ENCODE results near the gene NXNL1. TPM values are rescaled to one million over a fixed set of nuclear protein-coding genes. Genes with fewer than 3 reads are reported as not detected.

NXNL1 gene
- total and polyA plus RNA-seq, 2 of the 13 experiments (the other 11 are each of a cell fraction or from before 2014, with no cell fraction given): not detected

DNA sequence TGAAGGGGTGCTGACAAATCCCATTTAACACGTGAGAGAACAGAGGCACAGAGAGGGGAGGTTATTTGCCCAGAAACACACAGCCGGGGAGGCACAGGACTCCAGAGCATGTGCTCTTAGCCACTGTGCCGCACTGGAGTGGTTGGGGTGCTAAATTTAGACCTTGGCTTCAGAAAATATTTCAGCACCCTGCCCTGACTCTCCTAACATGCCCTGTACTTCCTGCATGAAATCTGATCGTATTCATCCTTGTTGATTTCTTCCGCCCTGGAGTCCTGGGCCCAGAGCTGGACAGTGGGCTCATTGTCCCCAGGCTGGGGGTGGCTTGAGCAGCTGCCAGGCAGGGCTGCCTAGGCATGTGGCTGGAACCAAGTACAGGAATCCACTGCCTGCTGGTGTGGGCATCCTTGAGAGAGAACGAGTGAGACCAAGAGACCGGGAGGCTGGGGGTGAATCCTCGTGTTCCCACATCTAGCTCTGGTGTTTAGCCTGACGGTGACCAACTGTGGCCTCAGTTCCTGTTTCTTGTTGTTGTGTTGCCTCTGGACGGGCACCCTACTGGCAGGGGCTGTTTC is 14.9 kb upstream of the NXNL1 start (continued):
- TF ChIP-seq, protein P1, sequence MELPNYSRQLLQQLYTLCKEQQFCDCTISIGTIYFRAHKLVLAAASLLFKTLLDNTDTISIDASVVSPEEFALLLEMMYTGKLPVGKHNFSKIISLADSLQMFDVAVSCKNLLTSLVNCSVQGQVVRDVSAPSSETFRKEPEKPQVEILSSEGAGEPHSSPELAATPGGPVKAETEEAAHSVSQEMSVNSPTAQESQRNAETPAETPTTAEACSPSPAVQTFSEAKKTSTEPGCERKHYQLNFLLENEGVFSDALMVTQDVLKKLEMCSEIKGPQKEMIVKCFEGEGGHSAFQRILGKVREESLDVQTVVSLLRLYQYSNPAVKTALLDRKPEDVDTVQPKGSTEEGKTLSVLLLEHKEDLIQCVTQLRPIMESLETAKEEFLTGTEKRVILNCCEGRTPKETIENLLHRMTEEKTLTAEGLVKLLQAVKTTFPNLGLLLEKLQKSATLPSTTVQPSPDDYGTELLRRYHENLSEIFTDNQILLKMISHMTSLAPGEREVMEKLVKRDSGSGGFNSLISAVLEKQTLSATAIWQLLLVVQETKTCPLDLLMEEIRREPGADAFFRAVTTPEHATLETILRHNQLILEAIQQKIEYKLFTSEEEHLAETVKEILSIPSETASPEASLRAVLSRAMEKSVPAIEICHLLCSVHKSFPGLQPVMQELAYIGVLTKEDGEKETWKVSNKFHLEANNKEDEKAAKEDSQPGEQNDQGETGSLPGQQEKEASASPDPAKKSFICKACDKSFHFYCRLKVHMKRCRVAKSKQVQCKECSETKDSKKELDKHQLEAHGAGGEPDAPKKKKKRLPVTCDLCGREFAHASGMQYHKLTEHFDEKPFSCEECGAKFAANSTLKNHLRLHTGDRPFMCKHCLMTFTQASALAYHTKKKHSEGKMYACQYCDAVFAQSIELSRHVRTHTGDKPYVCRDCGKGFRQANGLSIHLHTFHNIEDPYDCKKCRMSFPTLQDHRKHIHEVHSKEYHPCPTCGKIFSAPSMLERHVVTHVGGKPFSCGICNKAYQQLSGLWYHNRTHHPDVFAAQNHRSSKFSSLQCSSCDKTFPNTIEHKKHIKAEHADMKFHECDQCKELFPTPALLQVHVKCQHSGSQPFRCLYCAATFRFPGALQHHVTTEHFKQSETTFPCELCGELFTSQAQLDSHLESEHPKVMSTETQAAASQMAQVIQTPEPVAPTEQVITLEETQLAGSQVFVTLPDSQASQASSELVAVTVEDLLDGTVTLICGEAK (IDR thresholded peaks at IDR 0.05): no peak
- TF ChIP-seq, protein P1 (CRISPR knock-in tag; IDR thresholded peaks at IDR 0.05): 0 out of 2 replicates have a peak, but pooled peaks have one; percentile 19
- TF ChIP-seq CHD4 (IDR thresholded peaks at IDR 0.05; ENCODE audit: borderline replicate concordance, low read length): no peak
- TF ChIP-seq ZNF83 (CRISPR knock-in tag; IDR thresholded peaks at IDR 0.05; ENCODE audit: borderline replicate concordance): no peak
- TF ChIP-seq, protein P2, sequence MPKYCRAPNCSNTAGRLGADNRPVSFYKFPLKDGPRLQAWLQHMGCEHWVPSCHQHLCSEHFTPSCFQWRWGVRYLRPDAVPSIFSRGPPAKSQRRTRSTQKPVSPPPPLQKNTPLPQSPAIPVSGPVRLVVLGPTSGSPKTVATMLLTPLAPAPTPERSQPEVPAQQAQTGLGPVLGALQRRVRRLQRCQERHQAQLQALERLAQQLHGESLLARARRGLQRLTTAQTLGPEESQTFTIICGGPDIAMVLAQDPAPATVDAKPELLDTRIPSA (CRISPR knock-in tag; IDR thresholded peaks at IDR 0.05; ENCODE audit: borderline replicate concordance): no peak
- TF ChIP-seq PCBP1 (IDR thresholded peaks at IDR 0.05; ENCODE audit: borderline replicate concordance, low read depth, low read length): no peak
- no peak for TF ChIP-seq MAFF (IDR thresholded peaks at IDR 0.05; ENCODE audit: low read depth, low read length)
- TF ChIP-seq, protein P3, sequence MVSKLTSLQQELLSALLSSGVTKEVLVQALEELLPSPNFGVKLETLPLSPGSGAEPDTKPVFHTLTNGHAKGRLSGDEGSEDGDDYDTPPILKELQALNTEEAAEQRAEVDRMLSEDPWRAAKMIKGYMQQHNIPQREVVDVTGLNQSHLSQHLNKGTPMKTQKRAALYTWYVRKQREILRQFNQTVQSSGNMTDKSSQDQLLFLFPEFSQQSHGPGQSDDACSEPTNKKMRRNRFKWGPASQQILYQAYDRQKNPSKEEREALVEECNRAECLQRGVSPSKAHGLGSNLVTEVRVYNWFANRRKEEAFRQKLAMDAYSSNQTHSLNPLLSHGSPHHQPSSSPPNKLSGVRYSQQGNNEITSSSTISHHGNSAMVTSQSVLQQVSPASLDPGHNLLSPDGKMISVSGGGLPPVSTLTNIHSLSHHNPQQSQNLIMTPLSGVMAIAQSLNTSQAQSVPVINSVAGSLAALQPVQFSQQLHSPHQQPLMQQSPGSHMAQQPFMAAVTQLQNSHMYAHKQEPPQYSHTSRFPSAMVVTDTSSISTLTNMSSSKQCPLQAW (CRISPR knock-in tag; IDR thresholded peaks at IDR 0.05): 0 out of 2 replicates have a peak, but pooled peaks have one; percentile 24
- peak; percentile 99 for TF ChIP-seq SIX1 (CRISPR knock-in tag; IDR thresholded peaks at IDR 0.05; ENCODE audit: borderline replicate concordance)
- TF ChIP-seq, protein P4, sequence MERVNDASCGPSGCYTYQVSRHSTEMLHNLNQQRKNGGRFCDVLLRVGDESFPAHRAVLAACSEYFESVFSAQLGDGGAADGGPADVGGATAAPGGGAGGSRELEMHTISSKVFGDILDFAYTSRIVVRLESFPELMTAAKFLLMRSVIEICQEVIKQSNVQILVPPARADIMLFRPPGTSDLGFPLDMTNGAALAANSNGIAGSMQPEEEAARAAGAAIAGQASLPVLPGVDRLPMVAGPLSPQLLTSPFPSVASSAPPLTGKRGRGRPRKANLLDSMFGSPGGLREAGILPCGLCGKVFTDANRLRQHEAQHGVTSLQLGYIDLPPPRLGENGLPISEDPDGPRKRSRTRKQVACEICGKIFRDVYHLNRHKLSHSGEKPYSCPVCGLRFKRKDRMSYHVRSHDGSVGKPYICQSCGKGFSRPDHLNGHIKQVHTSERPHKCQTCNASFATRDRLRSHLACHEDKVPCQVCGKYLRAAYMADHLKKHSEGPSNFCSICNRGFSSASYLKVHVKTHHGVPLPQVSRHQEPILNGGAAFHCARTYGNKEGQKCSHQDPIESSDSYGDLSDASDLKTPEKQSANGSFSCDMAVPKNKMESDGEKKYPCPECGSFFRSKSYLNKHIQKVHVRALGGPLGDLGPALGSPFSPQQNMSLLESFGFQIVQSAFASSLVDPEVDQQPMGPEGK (CRISPR knock-in tag; IDR thresholded peaks at IDR 0.05): peak; percentile 66
- 0 out of 2 replicates have a peak, but pooled peaks have one; percentile 19 for TF ChIP-seq KDM2A (CRISPR knock-in tag; IDR thresholded peaks at IDR 0.05; ENCODE audit: borderline replicate concordance, low read depth)
- no peak for TF ChIP-seq ZBTB7A (CRISPR knock-in tag; IDR thresholded peaks at IDR 0.05)
- 0 out of 2 replicates have a peak, but pooled peaks have one; percentile 45 for TF ChIP-seq AHR (CRISPR knock-in tag; IDR thresholded peaks at IDR 0.05)
- TF ChIP-seq, protein P5, sequence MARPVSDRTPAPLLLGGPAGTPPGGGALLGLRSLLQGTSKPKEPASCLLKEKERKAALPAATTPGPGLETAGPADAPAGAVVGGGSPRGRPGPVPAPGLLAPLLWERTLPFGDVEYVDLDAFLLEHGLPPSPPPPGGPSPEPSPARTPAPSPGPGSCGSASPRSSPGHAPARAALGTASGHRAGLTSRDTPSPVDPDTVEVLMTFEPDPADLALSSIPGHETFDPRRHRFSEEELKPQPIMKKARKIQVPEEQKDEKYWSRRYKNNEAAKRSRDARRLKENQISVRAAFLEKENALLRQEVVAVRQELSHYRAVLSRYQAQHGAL (CRISPR knock-in tag; IDR thresholded peaks at IDR 0.05; ENCODE audit: not compliant biosample characterization): peak; percentile 67
- no peak for TF ChIP-seq ZNF367 (CRISPR knock-in tag; IDR thresholded peaks at IDR 0.05; ENCODE audit: borderline replicate concordance)

All from HepG2 (cell line).